CD14-positive monocyte (primary cell): ENCODE results near the gene SYTL3. TPM values are rescaled to one million over a fixed set of nuclear protein-coding genes. Genes with fewer than 3 reads are reported as not detected.

ENCODE experiments used
- DNase-seq, 3 donors: peaks; one replicate each; pipeline ENCODE4 v3.0.0-alpha.2; 2011 to 2022
- H2AFZ ChIP-seq: 2 replicates; pipeline ENCODE4 v1.6.0; 2012; ENCODE audit warnings: mild to moderate bottlenecking, low read depth, low read length, inconsistent platforms; ENCODE audit not compliant: insufficient read depth, poor library complexity, severe bottlenecking
- H3K27ac ChIP-seq, 2 donors: 1 replicate in 1 of 2; 2 replicates in 1 of 2; pipeline ENCODE4 v1.5.1; 2012 to 2013; ENCODE audit warnings: low read length in 2 of 2, control low read depth in 1 of 2, inconsistent platforms in 1 of 2, low read depth in 1 of 2, mild to moderate bottlenecking in 1 of 2
- H3K27me3 ChIP-seq, 2 donors: one replicate each; pipeline versions ENCODE4 v1.6.0 to v1.6.1; 2011 to 2013; ENCODE audit warnings: low read length in 2 of 2; ENCODE audit not compliant: control insufficient read depth in 2 of 2, insufficient read depth in 2 of 2
- H3K36me3 ChIP-seq, 2 donors: replicated peaks in 1 of 2; 1 replicate in 1 of 2; 2 replicates in 1 of 2; pipeline versions ENCODE4 v1.5.1 to v1.6.1; 2012 to 2013; ENCODE audit warnings: low read length in 2 of 2, control low read depth in 1 of 2, inconsistent platforms in 1 of 2, mild to moderate bottlenecking in 1 of 2; ENCODE audit not compliant: insufficient read depth in 2 of 2, control insufficient read depth in 1 of 2
- H3K4me1 ChIP-seq, 2 donors: 1 replicate in 1 of 2; 2 replicates in 1 of 2; pipeline versions ENCODE4 v1.5.1 to v1.6.1; 2012 to 2013; ENCODE audit warnings: low read length in 2 of 2, control low read depth in 1 of 2, inconsistent platforms in 1 of 2, mild to moderate bottlenecking in 1 of 2, moderate library complexity in 1 of 2; ENCODE audit not compliant: insufficient read depth in 2 of 2, control insufficient read depth in 1 of 2
- H3K4me2 ChIP-seq: replicated peaks from 2 replicates; pipeline ENCODE3; 2012; ENCODE audit warnings: low read length, moderate library complexity, mild to moderate bottlenecking; ENCODE audit not compliant: poor library complexity, severe bottlenecking; ENCODE audit errors: extremely low read depth
- H3K4me3 ChIP-seq, 3 experiments: fragments of 200-600 bp in 1 of 3; sonication (generic) in 1 of 3; replicated peaks in 1 of 3; 1 replicate in 2 of 3; 2 replicates in 1 of 3; pipeline ENCODE4 v1.5.1; 2011 to 2013; ENCODE audit warnings: low read length in 3 of 3, mild to moderate bottlenecking in 3 of 3, control low read depth in 2 of 3, low read depth in 2 of 3, inconsistent platforms in 1 of 3, moderate library complexity in 1 of 3
- H3K79me2 ChIP-seq: 2 replicates; pipeline ENCODE4 v1.6.0; 2012; ENCODE audit warnings: mild to moderate bottlenecking, control low read depth, inconsistent platforms, low read length, moderate library complexity; ENCODE audit not compliant: insufficient read depth
- H3K9ac ChIP-seq: 2 replicates; pipeline ENCODE4 v1.6.0; 2017; ENCODE audit warnings: low read length, mild to moderate bottlenecking; ENCODE audit not compliant: insufficient read depth, poor library complexity, severe bottlenecking
- H3K9me3 ChIP-seq, 2 donors: replicated peaks in 1 of 2; 1 replicate in 1 of 2; 2 replicates in 1 of 2; pipeline versions ENCODE4 v1.5.1 to v1.6.1; 2012 to 2013; ENCODE audit warnings: low read length in 2 of 2, control low read depth in 1 of 2; ENCODE audit not compliant: control insufficient read depth in 1 of 2, insufficient read depth in 1 of 2
- H4K20me1 ChIP-seq: 2 replicates; pipeline ENCODE4 v1.6.0; 2012; ENCODE audit warnings: mild to moderate bottlenecking, low read length, control low read depth, moderate library complexity; ENCODE audit not compliant: insufficient read depth
- H3K27ac Mint-ChIP-seq, 7 donors: one replicate each; pipeline ENCODE4 v1.8.0; 2020; ENCODE audit warnings: mild to moderate bottlenecking in 7 of 7, mixed read lengths in 7 of 7, moderate library complexity in 6 of 7, inconsistent platforms in 2 of 7
- H3K27me3 Mint-ChIP-seq, 3 donors: one replicate each; pipeline ENCODE4 v1.8.0; 2021 to 2022; ENCODE audit warnings: low read depth in 3 of 3, mild to moderate bottlenecking in 3 of 3, mixed read lengths in 3 of 3, moderate library complexity in 3 of 3, inconsistent platforms in 1 of 3
- H3K36me3 Mint-ChIP-seq, 2 donors: one replicate each; pipeline ENCODE4 v1.8.0; 2020; ENCODE audit warnings: mixed read lengths in 2 of 2, inconsistent platforms in 1 of 2, mild to moderate bottlenecking in 1 of 2
- H3K4me1 Mint-ChIP-seq: one replicate; pipeline ENCODE4 v1.8.0; 2020; ENCODE audit warnings: mild to moderate bottlenecking, mixed read lengths
- H3K4me3 Mint-ChIP-seq, 2 donors: one replicate each; pipeline ENCODE4 v1.8.0; 2020; ENCODE audit warnings: mild to moderate bottlenecking in 2 of 2, mixed read lengths in 2 of 2, moderate library complexity in 1 of 2
- H3K9me3 Mint-ChIP-seq, 7 donors: one replicate each; pipeline ENCODE4 v1.8.0; 2020 to 2022; ENCODE audit warnings: mixed read lengths in 7 of 7, mild to moderate bottlenecking in 6 of 7, moderate library complexity in 6 of 7, inconsistent platforms in 2 of 7
- WGBS: methylation state at CpG from one replicate; pipeline ENCODE4 v1.1.5; 2013; ENCODE audit warnings: missing lambda C conversion rate; ENCODE audit not compliant: insufficient coverage; 5-methylcytosine and 5-hydroxymethylcytosine counted together
- intact Hi-C, 2 donors: fragments of 100-400 bp; cut with micrococcal nuclease; formaldehyde crosslinking; loops; one replicate each; pipeline versions ENCODE4 v1.15.0 to v1.15.1; 2023
- polyA plus RNA-seq, 3 donors: library from polyadenylated mRNA; depleted of rRNA in 1 of 3; unstranded in 2 of 3; stranded (reverse) in 1 of 3; fragments of 300-500 nt in 2 of 3; fragments of >200 nt in 1 of 3; fragmentation: Illumina TruSeq in 2 of 3; gene quantifications; 1 replicate in 2 of 3; 2 replicates in 1 of 3; pipeline ENCODE4 v1.2.3, GENCODE V29; 2012 to 2021
- TF ChIP-seq, protein P1 (sequence below): fragments of 200-600 bp; IDR thresholded peaks from one replicate; pipeline ENCODE4 v1.8.0; 2022; ENCODE audit warnings: antibody characterized with exemption, mild to moderate bottlenecking

The SYTL3 gene
- polyA plus RNA-seq, 3 donors = 14.6 to 18.7 (median 14.8) TPM

- H3K27me3 Mint-ChIP-seq = no peaks in the 10 kb centered on the region
- H3K9me3 Mint-ChIP-seq = no peaks in the 10 kb centered on the region
- H3K4me1 Mint-ChIP-seq = peaks cover 3% of the 10 kb centered on the region
- H3K79me2 ChIP-seq = no peaks in the 10 kb centered on the region
- no peaks in the 10 kb centered on the region for H3K9me3 ChIP-seq
- peaks cover 96 to 100% of the 10 kb centered on the region in 2 donors for H3K36me3 ChIP-seq
- H3K4me3 ChIP-seq = no peak overlapping the region
- peaks cover 64% of the 10 kb centered on the region for H4K20me1 ChIP-seq
- TF ChIP-seq, protein P1, sequence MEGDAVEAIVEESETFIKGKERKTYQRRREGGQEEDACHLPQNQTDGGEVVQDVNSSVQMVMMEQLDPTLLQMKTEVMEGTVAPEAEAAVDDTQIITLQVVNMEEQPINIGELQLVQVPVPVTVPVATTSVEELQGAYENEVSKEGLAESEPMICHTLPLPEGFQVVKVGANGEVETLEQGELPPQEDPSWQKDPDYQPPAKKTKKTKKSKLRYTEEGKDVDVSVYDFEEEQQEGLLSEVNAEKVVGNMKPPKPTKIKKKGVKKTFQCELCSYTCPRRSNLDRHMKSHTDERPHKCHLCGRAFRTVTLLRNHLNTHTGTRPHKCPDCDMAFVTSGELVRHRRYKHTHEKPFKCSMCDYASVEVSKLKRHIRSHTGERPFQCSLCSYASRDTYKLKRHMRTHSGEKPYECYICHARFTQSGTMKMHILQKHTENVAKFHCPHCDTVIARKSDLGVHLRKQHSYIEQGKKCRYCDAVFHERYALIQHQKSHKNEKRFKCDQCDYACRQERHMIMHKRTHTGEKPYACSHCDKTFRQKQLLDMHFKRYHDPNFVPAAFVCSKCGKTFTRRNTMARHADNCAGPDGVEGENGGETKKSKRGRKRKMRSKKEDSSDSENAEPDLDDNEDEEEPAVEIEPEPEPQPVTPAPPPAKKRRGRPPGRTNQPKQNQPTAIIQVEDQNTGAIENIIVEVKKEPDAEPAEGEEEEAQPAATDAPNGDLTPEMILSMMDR = no peak
- peak overlapping the region in 3 of 7 donors; percentile 1 to 80 (median 59) for H3K27ac Mint-ChIP-seq
- intact Hi-C loops = loop anchor here in 1 of 2 donors (10.0 kb wide), 1 partner anchor 67 kb away; no protein-coding TSS in a partner anchor
- no peak overlapping the region for H2AFZ ChIP-seq
- H3K27ac ChIP-seq = no peak overlapping the region
- 99% methylated on average over 11 of the region's 11 CpGs for WGBS
- no peaks in the 10 kb centered on the region for H3K27me3 ChIP-seq
- peaks cover 96 to 99% of the 10 kb centered on the region in 2 donors for H3K36me3 Mint-ChIP-seq
- no peak overlapping the region for H3K9ac ChIP-seq
- no peak for DNase-seq
- no peak overlapping the region for H3K4me3 Mint-ChIP-seq
- H3K4me1 ChIP-seq = no peaks in the 10 kb centered on the region
- no peak overlapping the region for H3K4me2 ChIP-seq
Observed at GRCh38 chr6:158772172-158772571, 122.3 kb downstream of the SYTL3 start.

DNA sequence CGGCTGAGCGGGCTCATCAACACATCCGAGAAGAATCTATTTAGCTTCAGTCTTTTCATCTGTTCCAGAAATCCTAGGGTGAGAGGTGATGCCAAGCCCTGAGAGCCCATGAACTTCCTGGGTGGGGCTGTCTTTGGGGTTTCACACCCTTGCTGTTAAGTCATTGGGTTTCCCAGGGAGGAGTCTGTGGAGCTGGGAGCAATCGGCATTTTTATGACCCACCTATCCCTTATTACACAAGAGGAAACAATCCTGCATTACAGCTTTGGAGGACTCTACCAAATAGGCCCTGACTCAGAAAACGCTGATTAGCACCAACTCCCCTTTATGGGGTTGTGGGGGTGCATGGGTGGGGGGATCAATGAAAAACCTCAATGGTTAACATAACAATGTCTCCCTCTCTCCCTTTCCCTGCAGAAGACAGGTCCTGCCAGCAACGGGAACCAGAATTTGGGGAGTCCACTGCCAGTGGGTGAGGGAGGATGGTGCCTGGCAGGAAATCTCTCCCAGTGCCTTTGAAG, 123.1 kb downstream of the SYTL3 start:
- TF ChIP-seq, protein P1 = no peak
- Mint-ChIP-seq H3K4me1 (peaks cover 3% of the 10 kb centered on the region), H3K27ac (peak overlapping the region in 5 of 7 donors; percentile 44 to 85 (median 71)), H3K4me3 (no peak overlapping the region), H3K36me3 (peaks cover 97 to 99% of the 10 kb centered on the region in 2 donors), H3K9me3 (no peaks in the 10 kb centered on the region), H3K27me3 (no peaks in the 10 kb centered on the region)
- no CpG with 5 or more reads among the region's 6 CpGs for WGBS
- Histone ChIP-seq H3K4me3 (no peak overlapping the region), H3K9ac (no peak overlapping the region), H3K36me3 (peaks cover 94 to 100% of the 10 kb centered on the region in 2 donors), H3K9me3 (no peaks in the 10 kb centered on the region), H4K20me1 (peaks cover 70% of the 10 kb centered on the region), H3K27ac (peak overlapping the region in 1 of 2 donors; percentile 34), H3K79me2 (no peaks in the 10 kb centered on the region), H2AFZ (no peak overlapping the region), H3K4me2 (no peak overlapping the region), H3K4me1 (no peaks in the 10 kb centered on the region), H3K27me3 (no peaks in the 10 kb centered on the region)
- intact Hi-C loops = loop anchor here in 1 of 2 donors (10.0 kb wide), 1 partner anchor 68 kb away; no protein-coding TSS in a partner anchor
- peak in 1 of 3 donors; percentile 32 for DNase-seq
